Right renal cortex interstitium (tissue), 3 donors: ENCODE results near the gene MDGA2. TPM values are rescaled to one million over a fixed set of nuclear protein-coding genes. Genes with fewer than 3 reads are reported as not detected.
"Not testable (repeated sequence)": the region's sequence is repeated elsewhere in the genome, so short reads cannot be mapped to it uniquely, and the experiment has no call there.

ENCODE experiments used
- DNase-seq, 3 donors: peaks; one replicate each; pipeline ENCODE4 v3.0.0-alpha.2; 2013; ENCODE audit warnings: low read depth in 3 of 3, low spot score in 2 of 3
- polyA plus RNA-seq, 3 donors: library from polyadenylated mRNA; unstranded; fragments of 120-200 nt; gene quantifications; one replicate each; pipeline ENCODE4 v1.2.1, GENCODE V29; 2013; ENCODE audit not compliant: insufficient read length in 3 of 3

MDGA2 gene
- polyA plus RNA-seq, 3 donors: 1.9 to 2.4 (median 2.1) TPM

DNA sequence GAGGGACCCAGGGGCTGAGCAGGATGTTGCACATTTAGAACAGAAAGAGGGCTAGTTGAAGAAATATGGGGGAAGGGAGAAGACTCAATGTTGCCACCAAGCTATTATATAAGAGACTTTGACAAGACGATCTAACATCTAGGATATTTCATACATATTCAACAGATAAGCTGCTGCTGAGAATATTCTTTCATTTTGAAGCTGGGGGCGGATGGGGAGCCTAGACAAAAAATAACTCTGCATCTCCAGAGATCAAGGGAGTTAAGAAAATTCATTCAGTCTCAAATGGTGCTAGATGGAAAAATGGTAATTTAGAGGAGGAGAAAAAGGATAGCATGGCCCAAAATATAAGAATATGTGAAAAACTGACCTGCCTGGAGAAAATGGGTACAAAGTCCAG lies 415.6 kb downstream of the MDGA2 start:
- no peak for DNase-seq

DNA sequence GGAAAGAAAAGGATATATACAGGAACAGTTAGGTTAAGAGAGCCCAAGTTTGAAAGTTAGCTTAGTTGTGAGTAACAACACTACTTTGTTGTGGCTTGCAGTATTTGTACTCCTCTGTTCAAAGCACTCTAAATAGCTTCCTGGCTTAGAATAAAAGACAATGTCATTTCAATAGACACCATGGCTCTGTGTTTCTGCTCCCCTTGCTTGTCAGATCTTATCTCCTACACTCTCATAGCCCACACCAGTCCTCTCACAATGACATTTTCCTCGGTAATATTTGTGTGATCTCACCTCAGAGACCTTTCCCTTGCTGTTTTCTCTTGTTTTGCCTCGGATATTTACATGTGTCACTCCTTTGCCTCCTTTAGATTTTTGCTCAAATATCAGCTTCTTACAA lies 418.4 kb downstream of the MDGA2 start:
- no peak for DNase-seq

DNA sequence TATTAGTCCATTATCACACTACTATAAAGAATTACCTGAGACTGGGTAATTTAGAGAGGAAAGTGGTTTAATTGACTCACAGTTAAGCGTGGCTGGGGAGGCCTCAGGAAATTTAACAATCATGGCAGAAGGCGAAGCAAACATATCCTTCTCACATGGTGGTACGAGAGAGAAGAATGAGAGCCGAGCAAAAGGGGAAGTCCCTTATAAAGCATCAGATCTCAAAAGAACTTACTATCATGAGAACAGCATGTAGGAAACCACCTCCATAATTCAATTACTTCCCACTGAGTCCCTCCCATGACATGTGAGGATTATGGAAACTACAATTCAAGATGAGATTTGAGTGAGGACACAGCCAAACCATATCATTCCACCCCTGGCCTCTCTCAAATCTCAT lies 422.6 kb downstream of the MDGA2 start:
- DNase-seq: no peak

DNA sequence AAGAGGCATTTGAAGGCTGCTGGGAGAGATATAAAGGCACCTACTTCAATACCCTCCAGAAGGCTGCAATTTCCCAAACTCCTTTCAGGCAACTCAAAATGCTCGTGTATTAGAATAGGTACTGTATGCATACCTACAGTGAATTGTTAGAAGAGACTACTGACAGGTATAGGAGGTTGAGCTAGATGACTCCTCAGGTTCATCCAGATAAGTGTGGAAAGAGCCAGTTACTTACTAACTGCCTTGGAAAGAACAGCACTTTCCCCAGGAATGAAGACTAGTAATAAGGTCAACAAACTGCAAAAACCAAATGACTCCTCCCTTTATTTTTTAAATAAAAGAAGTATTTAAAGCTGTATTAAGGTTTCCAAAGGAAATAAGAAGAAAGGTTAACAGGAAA lies 429.0 kb downstream of the MDGA2 start:
- DNase-seq: no peak

DNA sequence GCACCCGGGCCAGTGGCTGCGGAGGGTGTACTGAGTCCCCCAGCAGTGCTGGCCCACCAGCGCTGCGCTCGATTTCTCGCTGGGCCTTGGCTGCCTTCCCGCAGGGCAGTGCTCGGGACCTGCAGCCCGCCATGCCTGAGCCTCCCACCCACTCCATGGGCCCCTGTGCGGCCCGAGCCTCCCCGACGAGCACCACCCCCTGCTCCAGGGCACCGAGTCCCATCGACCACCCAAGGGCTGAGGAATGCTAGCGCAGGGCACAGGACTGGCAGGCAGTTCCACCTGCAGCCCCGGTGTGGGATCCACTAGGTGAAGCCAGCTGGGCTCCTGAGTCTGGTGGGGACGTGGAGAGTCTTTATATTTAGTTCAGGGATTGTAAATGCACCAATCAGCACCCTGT lies 432.8 kb downstream of the MDGA2 start:
- not testable (repeated sequence) for DNase-seq

DNA sequence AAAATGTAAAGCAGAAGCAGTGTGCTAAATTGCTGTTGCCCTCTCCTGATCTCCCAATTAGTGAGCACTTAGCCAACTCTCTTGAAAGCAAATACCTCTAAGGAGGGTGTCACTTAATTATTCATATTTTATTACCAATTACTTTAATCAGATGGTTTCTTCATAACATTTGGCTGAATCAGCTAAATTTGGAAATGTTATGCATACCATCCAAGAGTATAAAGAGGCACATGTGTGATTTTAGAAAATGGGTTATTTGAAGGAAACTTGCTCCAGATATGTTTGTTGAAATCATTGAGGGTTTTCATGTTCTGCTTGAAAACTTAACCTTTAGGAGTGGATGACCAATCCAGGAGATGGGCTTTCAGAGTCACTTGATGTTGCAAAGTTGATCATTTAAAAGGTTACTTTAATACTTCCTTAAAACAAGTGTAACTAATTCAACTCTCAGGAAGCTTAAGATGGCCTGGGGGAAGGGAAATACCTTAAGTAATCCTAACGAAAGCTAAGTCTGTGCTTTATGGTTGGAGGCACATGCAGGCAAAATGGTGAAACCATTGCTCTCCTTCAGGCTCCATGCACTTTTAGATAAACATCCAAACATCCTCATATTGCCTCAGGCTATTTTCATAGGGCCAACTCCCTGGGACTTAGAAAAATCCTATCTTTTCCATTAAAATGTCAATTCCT lies 434.5 kb downstream of the MDGA2 start:
- no peak for DNase-seq

DNA sequence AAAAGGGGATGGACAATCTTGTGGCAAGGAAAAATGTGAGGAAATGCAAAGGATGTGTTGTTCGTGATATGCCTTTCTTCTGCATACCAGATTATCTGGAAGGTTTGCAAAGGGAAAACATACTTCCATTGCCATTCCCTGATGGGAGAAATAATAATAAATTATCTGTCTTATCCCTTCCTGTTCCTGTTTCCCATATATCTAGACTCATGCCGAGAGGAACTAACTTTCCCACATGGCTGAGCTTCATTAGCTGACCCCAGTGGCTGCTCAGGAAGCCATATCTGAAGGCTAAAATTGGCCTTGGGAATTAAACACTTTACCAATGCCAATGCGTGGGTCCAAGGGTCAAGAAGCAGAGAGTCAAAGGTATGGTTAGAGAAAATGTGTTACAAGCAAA lies 439.8 kb downstream of the MDGA2 start:
- no peak for DNase-seq

DNA sequence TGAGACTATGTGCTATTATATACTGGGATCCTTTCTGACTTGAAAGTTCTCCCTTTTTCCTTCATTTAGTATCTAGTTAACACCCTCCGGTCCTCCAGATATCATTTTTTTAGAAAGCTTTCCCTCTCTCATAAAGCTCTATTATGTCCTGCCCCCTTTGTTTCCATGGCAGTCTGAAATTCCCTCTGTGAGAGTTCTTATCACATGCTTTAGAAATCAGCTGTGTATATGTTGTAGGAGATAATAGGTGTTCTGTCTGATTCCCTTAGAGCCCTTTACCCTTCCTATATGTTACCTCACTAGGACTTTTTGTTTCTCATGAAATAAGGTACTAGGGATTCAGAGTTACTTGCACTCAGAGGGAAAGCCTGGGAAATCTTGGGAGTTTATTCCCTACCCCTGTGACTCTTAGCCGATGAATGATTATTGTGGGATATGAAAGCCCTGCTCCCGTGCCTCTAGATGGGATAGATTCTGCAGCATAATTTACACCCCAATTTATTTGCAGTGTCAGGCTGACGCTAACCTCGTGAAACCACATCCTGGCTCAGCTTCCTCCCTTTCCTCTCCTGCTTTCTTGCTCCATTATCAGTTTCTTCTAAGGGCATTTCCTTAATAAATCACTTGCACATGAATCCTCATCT lies 448.4 kb downstream of the MDGA2 start:
- DNase-seq: peak in 1 of 3 donors; percentile 19

DNA sequence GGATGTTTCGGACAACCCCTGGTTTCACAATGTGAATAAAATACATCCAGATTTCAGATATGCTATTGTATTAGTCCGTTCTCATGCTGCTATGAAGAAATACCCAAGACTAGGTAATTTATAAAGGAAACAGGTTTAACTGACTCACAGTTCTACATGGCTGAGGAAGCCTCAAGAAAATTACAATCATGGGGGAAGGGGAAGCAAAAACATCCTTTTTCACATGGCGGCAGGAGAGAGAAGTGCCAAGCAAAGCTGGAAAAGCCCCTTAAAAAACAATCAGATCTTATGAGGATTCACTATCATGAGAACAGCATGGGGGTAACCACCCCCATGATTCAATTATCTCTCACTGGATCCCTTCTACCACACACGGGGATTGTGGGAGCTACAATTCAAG lies 451.7 kb downstream of the MDGA2 start:
- DNase-seq: no peak

DNA sequence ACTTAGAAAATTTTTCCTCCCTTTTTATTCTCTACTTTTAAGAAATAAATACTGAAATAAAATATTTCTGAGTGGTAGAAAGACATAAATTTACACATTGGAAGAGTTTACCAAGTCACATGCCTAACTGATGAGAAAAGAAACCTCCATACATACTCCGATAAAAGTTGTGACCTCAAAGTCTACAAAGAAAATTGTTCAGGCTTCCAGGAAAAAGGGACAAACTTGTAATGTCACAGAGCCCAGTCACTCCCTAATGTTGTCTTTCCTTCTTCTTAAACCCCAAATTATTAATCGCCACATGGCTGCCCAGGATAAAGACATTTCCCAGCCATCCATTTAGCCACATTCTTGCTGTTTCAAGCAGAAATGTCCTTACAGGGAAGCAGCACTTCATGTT lies 455.3 kb downstream of the MDGA2 start:
- DNase-seq: no peak

DNA sequence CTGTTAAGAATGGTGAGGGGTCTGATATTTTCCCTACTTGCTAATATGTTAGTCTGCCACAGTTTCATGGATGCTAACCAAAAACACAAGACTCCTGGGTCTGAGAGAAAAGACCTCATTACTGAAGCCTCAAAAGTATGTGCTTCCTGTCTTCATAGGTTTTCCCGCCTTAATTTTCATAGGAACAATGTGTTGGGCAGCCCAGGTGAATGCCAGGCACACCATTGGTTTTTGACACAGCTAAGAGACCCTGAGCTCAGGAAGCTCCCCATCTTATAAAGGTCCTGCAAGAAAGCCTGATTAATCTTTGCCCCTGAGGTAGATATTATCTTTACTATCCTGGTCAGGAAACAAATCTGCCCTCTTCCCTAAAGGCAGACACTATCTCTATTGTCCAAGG lies 464.1 kb downstream of the MDGA2 start:
- no peak for DNase-seq

DNA sequence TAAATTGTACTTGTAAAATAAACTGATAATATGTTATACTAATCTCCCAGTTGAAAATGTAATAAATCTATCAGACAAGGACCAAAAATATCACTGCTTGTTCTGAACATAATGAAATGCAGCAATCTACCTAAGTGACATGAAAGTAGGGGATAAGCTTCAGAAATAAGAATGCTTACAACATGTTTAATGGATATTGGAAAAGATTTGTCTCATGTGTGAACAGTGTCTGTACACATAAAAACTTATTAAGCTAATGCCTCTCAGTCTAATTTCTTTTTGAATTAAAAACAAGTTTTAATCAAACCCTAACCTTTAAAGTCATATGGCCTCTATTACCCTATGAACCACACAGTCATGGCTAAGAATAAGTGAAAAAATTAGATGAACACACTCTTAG lies 465.3 kb downstream of the MDGA2 start:
- DNase-seq: no peak

DNA sequence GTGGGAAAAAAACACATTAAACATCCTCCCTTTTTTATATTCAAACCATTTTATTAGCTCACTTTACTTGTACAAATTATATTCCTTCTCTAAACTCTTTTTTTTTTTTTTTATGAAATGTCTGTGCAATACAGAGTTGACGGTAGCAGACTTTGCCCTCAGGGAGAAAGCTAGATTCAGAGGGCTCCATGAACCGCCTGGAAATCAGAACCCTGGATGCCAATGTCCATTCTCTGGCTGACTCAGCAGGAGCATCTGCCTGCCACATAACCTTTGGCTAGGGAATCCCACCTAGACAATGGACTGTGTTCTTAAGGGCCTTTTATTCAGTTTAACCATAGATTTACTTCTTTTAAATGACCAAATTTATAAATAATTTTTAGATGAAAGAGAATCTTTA lies 467.0 kb downstream of the MDGA2 start:
- no peak for DNase-seq

DNA sequence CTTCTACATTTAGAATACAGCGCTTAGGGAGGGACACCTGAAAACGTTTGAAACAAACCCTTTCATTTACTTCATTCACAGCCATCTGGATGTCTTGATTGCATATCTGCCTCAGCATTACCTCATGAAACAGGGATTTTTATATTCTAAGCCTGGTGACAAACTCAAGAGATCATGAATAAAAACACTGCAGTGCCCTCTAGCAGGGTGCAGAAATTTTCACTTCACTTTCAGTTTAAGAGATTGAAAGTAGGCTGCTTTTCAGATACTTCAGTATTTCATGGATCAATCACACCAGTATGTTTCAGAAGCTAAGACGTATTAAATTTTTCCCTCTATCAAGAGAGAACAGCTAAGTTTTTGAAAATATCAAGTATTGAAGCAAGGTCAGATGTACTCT lies 467.8 kb downstream of the MDGA2 start:
- DNase-seq: no peak

DNA sequence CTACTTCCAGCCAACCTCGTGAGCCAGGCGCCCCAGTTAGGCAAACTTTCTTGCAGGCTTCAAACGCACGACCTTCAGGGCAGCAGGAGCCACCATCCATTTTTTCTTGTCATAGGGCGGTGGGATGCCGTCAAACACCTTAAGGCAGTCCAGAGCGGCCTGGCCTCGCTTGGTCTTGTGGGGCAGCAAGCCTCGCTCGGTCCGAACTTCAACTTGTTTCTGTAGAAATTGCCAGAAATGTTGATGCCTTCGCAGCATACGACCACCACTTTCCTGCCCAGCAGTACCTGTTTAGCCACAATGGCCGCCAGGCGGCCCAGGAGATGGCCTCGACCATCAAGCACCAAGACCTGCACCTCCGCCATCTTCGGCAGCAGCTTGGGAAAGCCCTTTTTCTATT lies 474.7 kb downstream of the MDGA2 start:
- DNase-seq: no peak

DNA sequence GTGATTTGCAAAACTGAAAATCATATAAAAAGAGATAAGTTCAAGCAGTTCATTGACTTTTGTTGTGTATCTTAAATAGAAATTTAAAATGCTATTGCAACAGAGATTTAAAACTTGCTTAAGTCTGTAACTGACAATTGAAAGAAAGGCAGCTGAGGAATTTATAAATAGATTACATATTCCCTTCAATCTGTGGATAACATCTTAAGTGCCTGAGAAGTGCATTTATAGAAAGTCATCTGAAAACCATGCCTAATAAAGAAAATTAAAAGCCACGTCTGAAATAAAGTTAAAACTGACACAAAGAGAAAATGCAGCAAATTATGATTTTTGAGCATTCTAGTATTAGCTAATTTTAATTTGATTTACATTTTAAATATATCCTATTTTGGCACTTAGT lies 479.8 kb downstream of the MDGA2 start:
- DNase-seq: no peak

DNA sequence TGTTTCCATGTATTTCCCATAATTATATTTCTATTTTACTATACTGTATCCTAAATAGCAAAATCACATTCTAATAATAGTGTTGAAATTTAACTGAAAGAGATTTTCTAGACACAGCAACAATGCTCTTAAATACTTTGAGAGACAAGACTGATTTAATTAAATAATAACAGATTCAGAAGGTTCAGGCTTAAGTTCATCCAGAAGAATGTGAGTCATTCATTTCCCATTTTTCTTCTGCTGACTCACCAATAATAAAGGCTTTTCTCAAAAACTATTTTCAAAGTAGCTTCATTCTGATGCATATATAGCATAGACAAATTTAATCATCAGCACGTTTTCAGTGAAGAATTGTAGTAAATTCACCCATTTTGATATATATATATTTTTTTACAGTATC lies 481.4 kb downstream of the MDGA2 start:
- DNase-seq: no peak

DNA sequence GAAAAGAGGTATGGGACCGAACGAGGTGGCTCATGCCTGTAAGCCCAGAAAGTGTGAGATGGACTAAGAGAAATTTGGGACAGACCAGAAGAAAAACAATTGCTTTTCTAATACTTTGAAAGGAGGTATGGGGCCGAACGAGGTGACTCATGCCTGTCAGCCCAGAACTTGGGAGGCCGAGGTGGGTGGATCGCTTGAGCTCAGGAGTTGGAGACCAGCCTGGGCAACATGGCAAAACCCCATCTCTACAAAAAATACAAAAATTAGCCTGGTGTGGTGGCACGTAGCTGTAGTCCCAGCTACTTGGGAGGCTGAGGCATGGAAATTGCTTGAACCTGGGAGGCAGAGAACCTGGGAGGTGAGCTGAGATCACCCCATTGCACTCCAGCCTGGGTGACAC lies 483.2 kb downstream of the MDGA2 start:
- not testable (repeated sequence) for DNase-seq

DNA sequence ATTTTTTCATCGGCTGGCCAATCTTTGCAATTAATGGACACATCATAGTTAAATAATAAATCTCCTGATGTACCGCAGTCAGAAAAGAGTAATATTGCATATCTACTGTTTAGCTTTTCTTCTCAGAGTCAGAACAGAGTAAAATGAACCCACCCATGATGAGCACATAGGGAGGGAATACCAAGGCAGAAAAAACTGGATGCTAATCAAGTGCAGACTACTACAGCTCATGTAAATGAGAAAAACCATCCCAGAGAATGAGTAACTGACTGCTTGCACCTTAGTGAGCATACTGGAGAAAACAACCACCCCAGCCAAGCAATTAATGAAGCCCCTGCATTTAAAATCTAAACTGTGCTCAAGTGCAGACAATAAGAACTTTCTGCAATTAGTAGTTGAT lies 483.7 kb downstream of the MDGA2 start:
- DNase-seq: no peak

DNA sequence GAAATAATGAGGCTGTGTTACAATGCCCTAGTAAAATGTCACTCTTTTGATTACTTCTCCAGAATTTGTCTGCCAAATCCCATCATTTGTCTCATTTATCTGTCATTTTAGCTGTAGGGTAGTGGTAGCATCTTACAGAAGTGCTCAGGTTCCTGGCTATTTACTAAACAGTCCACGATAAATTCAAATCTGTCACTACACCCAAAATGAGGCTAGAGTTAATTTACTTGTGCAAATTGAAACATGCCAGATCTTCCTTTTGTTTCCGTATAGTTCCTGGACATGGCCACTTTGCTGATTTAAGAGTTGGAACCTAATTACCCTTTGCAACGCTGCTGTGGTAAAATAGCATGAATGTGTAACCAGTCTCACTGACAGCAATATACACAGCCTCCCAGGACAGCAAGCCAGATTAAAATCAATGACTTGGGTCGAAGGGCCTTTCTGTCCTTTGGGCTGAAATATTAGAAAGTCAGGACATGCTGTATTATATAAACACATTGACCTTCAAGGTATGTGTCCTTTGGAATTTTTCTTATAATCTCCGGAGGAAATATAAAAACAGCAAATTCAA lies 485.4 kb downstream of the MDGA2 start:
- no peak for DNase-seq

DNA sequence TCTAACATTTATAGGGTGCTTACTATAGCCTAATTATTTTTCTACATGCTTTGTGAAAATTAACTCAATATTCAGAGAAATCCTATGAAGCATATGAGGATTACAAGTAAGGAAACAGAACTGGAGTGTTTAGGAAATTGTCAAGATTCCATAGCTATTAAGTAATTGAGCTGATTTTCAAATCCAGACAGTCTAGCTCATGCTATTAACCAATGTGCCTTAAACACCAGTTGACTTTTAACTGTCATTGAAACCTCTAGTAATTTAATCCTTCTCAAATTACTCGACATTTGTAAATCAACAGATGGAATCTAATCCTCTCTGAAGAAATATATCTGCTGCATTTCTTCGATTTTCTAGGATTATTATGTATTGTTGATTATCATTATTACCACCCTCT lies 488.9 kb downstream of the MDGA2 start:
- no peak for DNase-seq

DNA sequence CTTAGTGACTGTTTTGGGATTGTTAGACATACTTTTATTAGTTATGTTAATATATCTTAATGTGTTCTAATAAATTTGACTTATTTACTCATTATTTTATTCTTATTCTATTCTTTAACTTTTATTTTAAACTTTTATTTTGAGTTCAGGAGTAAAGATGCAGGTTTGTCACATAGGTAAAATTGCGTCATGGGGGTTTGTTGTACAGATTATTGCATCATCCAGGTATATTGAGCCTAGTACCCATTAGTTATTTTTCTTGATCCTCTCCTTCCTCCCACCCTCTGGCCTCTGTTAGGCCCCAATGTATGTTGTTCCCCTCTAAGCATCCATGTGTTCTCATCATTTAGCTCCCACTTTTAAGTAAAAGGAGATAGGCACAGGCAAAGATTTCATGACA lies 495.5 kb downstream of the MDGA2 start:
- no peak for DNase-seq
